OCI-LY1 (cell line): ENCODE measurements around the gene ALDH3B1.

ENCODE experiments used
- H2AFZ ChIP-seq: fragments of 200-600 bp; sonication (generic), shearing (Covaris generic); 2 replicates; pipeline ENCODE4 v1.6.0; 2014; ENCODE audit warnings: antibody characterized with exemption, mild to moderate bottlenecking, low read length
- H3F3A ChIP-seq: fragments of 200-600 bp; sonication (generic), shearing (Covaris generic); 2 replicates; pipeline ENCODE4 v1.6.0; 2014; ENCODE audit warnings: mild to moderate bottlenecking, antibody characterized with exemption, low read length, moderate library complexity; ENCODE audit not compliant: insufficient read depth
- H3K27ac ChIP-seq: fragments of 200-600 bp; sonication (generic); 2 replicates; pipeline ENCODE4 v1.5.1; 2014; ENCODE audit warnings: low read length, mixed run types, mild to moderate bottlenecking, low read depth; ENCODE audit not compliant: poor library complexity, severe bottlenecking
- H3K27me3 ChIP-seq: fragments of 200-600 bp; sonication (generic); 2 replicates; pipeline ENCODE4 v1.6.0; 2014; ENCODE audit warnings: antibody characterized with exemption, mild to moderate bottlenecking, low read length, moderate library complexity; ENCODE audit not compliant: insufficient read depth
- H3K36me3 ChIP-seq: fragments of 200-600 bp; sonication (generic); 2 replicates; pipeline ENCODE4 v1.6.1; 2014; ENCODE audit warnings: mild to moderate bottlenecking, antibody characterized with exemption, low read length, moderate library complexity, mixed read lengths; ENCODE audit not compliant: insufficient read depth
- H3K4me1 ChIP-seq: fragments of 200-600 bp; sonication (generic); 2 replicates; pipeline ENCODE4 v1.5.1; 2014; ENCODE audit warnings: mild to moderate bottlenecking, low read length, moderate library complexity; ENCODE audit not compliant: insufficient read depth, severe bottlenecking
- H3K4me2 ChIP-seq: fragments of 200-600 bp; sonication (generic), shearing (Covaris generic); 2 replicates; pipeline ENCODE4 v1.6.1; 2014; ENCODE audit warnings: low read length
- H3K4me3 ChIP-seq: fragments of 200-600 bp; sonication (generic); 2 replicates; pipeline ENCODE4 v1.5.1; 2014; ENCODE audit warnings: low read length, low read depth, mild to moderate bottlenecking, mixed read lengths; ENCODE audit not compliant: poor library complexity, severe bottlenecking
- H3K79me2 ChIP-seq: fragments of 200-600 bp; shearing (Covaris generic); 2 replicates; pipeline ENCODE4 v1.6.1; 2016; ENCODE audit warnings: mixed run types, low read length, mixed read lengths; ENCODE audit not compliant: insufficient read depth
- H3K9ac ChIP-seq: fragments of 200-600 bp; sonication (generic), shearing (Covaris generic); 2 replicates; pipeline ENCODE4 v1.6.1; 2014; ENCODE audit warnings: mild to moderate bottlenecking, low read length, mixed read lengths
- H3K9me2 ChIP-seq: fragments of 200-600 bp; sonication (generic), shearing (Covaris generic); 2 replicates; pipeline ENCODE4 v1.6.1; 2014; ENCODE audit warnings: low read depth, mild to moderate bottlenecking, low read length, mixed read lengths
- H3K9me3 ChIP-seq: fragments of 200-600 bp; shearing (Covaris generic); 2 replicates; pipeline ENCODE4 v1.6.1; 2014; ENCODE audit warnings: low read length, mixed read lengths
- H4K20me1 ChIP-seq: fragments of 200-600 bp; sonication (generic), shearing (Covaris generic); 2 replicates; pipeline ENCODE4 v1.6.0; 2016; ENCODE audit warnings: mild to moderate bottlenecking, low read length; ENCODE audit not compliant: insufficient read depth
- CTCF ChIP-seq: fragments of 200-600 bp; sonication (generic), shearing (Covaris generic); IDR thresholded peaks from 2 replicates; pipeline ENCODE4 v1.5.1; 2017; ENCODE audit warnings: mild to moderate bottlenecking, antibody characterized with exemption, low read length, moderate library complexity, mixed read lengths
- EZH2 ChIP-seq: fragments of 200-600 bp; sonication (generic), shearing (Covaris generic); IDR thresholded peaks from 2 replicates; pipeline ENCODE4 v1.8.0; 2017; ENCODE audit warnings: borderline replicate concordance, mixed run types, mild to moderate bottlenecking, antibody characterized with exemption, low read length, moderate library complexity, mixed read lengths

ALDH3B1 gene

GRCh38 chr11:68057807-68058206 is 47.7 kb downstream of the ALDH3B1 start:
- TF ChIP-seq CTCF = no peak
- no peak for TF ChIP-seq EZH2
- Histone ChIP-seq H3K9ac (no peak overlapping the region), H3K9me3 (no peaks in the 10 kb centered on the region), H3K27me3 (no peaks in the 10 kb centered on the region), H3K27ac (no peak overlapping the region), H3K9me2 (no peaks in the 10 kb centered on the region), H3F3A (no peaks in the 10 kb centered on the region), H4K20me1 (no peaks in the 10 kb centered on the region), H2AFZ (no peak overlapping the region), H3K79me2 (no peaks in the 10 kb centered on the region), H3K4me2 (no peak overlapping the region), H3K4me1 (no peaks in the 10 kb centered on the region), H3K4me3 (no peak overlapping the region), H3K36me3 (peaks cover 52% of the 10 kb centered on the region)

GRCh38 chr11:68061508-68061907 is 51.4 kb downstream of the ALDH3B1 start:
- peaks cover 69% of the 10 kb centered on the region for H3K36me3 ChIP-seq
- no peak overlapping the region for H3K4me3 ChIP-seq
- no peak overlapping the region for H2AFZ ChIP-seq
- no peaks in the 10 kb centered on the region for H3F3A ChIP-seq
- no peak overlapping the region for H3K27ac ChIP-seq
- H3K9me2 ChIP-seq = no peaks in the 10 kb centered on the region
- H3K9me3 ChIP-seq = no peaks in the 10 kb centered on the region
- H3K4me2 ChIP-seq = no peak overlapping the region
- H4K20me1 ChIP-seq = no peaks in the 10 kb centered on the region
- TF ChIP-seq EZH2 (no peak), CTCF (no peak)
- no peaks in the 10 kb centered on the region for H3K4me1 ChIP-seq
- H3K9ac ChIP-seq = no peak overlapping the region
- no peaks in the 10 kb centered on the region for H3K27me3 ChIP-seq
- no peaks in the 10 kb centered on the region for H3K79me2 ChIP-seq

GRCh38 chr11:68064926-68065325 is 54.8 kb downstream of the ALDH3B1 start:
- no peak overlapping the region for H3K27ac ChIP-seq
- no peak overlapping the region for H3K4me2 ChIP-seq
- no peaks in the 10 kb centered on the region for H4K20me1 ChIP-seq
- no peaks in the 10 kb centered on the region for H3K27me3 ChIP-seq
- no peaks in the 10 kb centered on the region for H3K79me2 ChIP-seq
- H3F3A ChIP-seq = no peaks in the 10 kb centered on the region
- no peak for TF ChIP-seq CTCF
- no peak for TF ChIP-seq EZH2
- peaks cover 86% of the 10 kb centered on the region for H3K36me3 ChIP-seq
- H2AFZ ChIP-seq = no peak overlapping the region
- H3K9me2 ChIP-seq = no peaks in the 10 kb centered on the region
- H3K9me3 ChIP-seq = no peaks in the 10 kb centered on the region
- H3K4me3 ChIP-seq = no peak overlapping the region
- no peaks in the 10 kb centered on the region for H3K4me1 ChIP-seq
- no peak overlapping the region for H3K9ac ChIP-seq
